HG02938 (cell line): Measurements from ENCODE around the gene PTAFR.

ENCODE experiments used
- ATAC-seq: cut with Tn5 transposase; IDR thresholded peaks from one replicate; pipeline ENCODE4 v1.9.1; 2021; ENCODE audit warnings: mild to moderate bottlenecking, moderate library complexity; ENCODE audit not compliant: unreplicated experiment

PTAFR gene

DNA sequence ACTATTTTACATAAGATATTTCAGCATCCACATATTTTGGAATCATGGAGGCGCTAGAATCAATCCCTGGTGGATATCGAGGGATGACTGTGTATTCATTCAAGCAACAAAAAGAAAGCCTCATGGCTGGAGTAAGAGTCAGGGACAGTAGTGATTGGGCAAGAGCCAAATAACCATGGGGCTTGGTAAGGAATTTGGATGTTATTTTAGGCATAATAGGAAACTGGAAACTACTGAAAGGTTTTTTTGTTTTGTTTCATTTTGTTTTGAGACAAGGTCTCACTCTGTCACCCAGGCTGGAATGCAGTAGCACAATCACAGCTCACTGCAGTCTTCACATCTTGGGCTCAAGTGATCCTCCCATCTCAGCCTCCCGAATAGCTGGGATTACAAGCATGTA is 54.3 kb downstream of the PTAFR start:
- no peak for ATAC-seq

DNA sequence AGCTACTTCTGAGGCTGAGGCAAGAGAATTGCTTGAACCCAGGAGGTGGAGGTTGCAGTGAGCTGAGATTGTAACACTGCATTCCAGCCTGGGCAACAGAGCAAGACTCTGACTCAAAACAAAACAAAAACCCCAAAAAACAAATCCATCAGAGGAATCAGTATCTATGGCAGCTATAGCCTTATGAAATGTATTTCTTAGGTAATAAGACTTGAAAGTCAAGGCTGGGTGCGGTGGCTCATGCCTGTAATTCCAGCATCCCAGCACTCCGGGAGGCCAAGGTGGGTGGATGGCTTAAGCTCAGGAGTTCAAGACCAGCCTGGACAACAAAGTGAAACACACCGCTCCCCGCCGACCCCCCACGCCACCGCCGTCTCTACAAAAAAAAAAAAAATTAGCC is 56.9 kb downstream of the PTAFR start:
- no peak for ATAC-seq

GRCh38 chr1:28118640-28119307 is 57.7 kb downstream of the PTAFR start:
- ATAC-seq = no peak

DNA sequence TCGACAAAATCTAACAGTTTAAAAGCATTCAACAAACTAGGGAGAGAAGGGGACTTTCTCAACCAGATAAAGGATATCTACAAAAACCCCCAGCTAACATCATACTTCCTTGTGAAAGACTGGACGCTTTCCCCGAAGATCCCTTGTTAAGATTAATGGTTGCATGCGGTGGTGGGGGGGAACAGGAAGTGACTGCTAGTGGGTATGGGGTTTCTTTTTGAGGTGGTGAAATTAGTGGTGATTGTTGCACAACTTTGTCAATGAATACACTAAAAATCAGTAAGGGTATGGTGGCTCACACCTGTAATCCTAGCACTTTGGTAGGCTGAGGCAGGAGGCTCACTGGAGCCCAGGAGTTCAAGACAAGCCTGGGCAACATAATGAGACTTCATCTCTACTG is 61.2 kb downstream of the PTAFR start:
- ATAC-seq = no peak

DNA sequence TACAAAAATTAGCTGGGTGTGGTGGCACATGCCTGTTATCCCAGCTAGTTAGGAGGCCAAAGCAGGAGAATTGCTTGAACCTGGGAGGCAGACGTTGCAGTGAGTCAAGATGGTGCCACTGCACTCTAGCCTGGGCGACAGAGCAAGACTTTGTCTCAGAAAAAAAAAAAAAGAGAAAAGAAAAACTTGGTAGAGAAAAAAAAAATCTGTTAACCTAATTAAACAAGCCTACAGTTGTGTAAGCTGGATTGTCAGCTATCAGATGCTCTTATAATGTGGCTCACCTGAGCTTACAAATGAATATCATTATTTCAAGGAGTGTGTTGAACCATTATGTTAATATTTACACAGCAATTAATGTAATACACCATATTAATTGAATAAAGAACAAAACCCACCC is 61.6 kb downstream of the PTAFR start:
- ATAC-seq = no peak

DNA sequence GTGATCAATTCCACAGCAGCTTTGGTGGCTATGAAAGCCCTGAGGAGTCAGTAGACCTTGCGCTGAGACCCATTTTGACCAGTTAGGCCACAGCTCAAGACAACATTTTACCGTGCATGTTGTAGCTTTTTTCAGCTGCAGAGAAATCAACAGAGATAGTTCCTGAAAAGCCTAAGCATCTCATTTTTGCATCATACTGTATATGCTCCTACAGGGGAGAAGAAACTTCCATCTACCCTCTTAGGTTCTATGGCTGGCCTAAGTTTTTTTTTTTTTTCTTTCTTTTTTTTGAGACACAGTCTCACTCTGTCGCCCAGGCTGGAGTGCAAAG is 63.3 kb downstream of the PTAFR start:
- ATAC-seq = no peak

- no peak for ATAC-seq
Measured at GRCh38 chr1:28112388-28113241, 63.9 kb downstream of the PTAFR start.

- ATAC-seq = no peak
Measured at GRCh38 chr1:28111157-28111556, 65.3 kb downstream of the PTAFR start.

DNA sequence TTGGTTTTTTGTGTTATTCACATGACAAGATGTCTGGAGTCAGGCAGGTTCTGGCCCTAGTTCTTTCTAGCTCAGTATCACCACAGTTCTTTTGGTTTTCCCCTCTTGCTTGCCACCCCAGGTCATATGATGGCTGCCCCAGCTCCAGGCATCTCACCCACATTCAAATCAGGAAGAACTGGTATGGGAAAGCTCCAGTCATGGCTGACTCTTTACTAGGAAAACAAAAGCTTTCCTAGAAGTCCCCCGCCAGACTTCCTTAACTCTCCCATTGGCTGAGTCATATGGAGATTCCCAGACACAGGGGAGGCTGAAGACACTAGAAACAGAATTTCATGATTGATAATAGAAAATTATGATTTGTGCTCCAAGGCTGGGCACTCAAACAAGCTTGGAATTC is 65.9 kb downstream of the PTAFR start:
- ATAC-seq = no peak

DNA sequence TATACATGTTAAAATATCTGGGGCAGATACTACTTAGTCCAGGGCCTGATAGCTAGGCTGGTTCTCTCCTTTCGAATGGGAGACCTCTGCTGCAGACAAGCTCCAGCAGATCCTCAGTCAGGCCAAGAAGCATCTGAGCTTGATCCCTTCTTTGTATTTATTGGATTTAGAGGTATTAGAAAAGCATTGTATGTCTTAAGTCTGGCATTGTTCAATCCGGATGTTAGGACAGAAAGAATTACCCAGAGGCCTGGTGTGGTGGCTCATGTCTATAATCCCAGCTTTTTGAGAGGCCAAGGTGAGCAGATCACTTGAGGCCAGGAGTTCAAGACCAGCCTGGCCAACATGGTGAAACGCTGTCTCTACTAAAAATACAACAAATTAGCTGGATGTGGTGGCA is 66.9 kb downstream of the PTAFR start:
- ATAC-seq = no peak

DNA sequence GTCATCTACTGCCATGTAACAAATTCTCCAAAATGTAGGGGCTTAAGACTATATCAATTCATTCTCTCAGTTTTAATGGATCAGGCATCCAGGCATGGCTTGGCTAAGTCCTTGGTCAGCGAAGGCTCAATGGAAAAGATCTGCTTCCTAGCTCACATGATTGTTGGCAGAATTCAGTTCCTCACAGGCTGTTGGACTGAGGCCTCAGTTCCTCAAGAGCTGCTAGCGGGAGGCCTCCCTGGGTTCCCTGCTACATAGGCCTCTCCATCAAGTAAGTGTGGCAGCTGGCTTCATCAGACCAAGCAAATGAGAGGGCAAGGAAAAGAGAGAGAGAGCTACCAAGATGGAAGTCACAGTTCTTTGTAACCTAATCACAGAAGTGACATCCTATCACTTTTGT is 68.5 kb downstream of the PTAFR start:
- no peak for ATAC-seq

GRCh38 chr1:28104866-28105467 is 71.5 kb downstream of the PTAFR start:
- no peak for ATAC-seq

- ATAC-seq = no peak
Measured at GRCh38 chr1:28102189-28102588, 74.3 kb downstream of the PTAFR start.

- ATAC-seq = no peak
Measured at GRCh38 chr1:28099050-28099769, 77.3 kb downstream of the PTAFR start.
